ENCODE results near the gene CDH2. TPM values are rescaled to one million over a fixed set of nuclear protein-coding genes. Genes with fewer than 3 reads are reported as not detected.

CDH2 gene
- total RNA-seq, 1 experiment from 2014 or later = 36.2 TPM

DNA sequence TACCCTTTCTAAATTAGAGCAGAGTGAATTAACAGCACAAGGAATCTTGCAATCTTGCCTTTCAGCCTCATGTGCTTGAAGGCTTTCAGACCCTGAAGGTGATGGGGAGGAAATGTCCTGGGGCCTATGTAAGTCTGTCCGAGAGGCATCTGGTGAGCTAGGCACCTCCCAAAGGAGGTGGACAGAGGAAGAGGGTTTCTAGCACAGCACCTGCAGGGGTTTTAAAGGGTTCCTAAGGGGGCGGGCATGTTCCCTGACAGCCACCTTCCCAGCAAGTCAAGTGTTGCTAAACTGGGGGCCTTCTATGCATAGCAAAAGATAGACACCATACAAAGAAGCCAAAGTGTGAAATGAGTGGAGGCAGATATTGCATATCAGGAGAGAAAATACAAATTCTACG, 88.5 kb downstream of the CDH2 start:
- Histone ChIP-seq H3K4me1 (ENCODE audit: insufficient read depth, low read length) (peaks cover 10% of the 10 kb centered on the region), H3K14ac (ENCODE audit: insufficient read depth, low read length) (no peak overlapping the region)
- peaks cover 38 to 41% of the 10 kb centered on the region in 2 experiments for H3K4me1 Mint-ChIP-seq

More for the DNA sequence above, 88.5 kb downstream of the CDH2 start:
- Histone ChIP-seq H3K23ac (ENCODE audit: insufficient read length, low read depth, low read length) (no peak overlapping the region), H3K27me3 (ENCODE audit: insufficient read depth, low read length) (peaks cover 7% of the 10 kb centered on the region; the same call in 1 of the 2 replicates), H3K79me1 (ENCODE audit: insufficient read depth, low read depth, low read length, poor library complexity, severe bottlenecking) (no peaks in the 10 kb centered on the region), H3K79me2 (ENCODE audit: insufficient read depth, low read length) (no peaks in the 10 kb centered on the region), H4K8ac (replicated peaks; ENCODE audit: insufficient read length, low read depth, low read length) (no peak overlapping the region), H2BK20ac (ENCODE audit: low read depth, low read length, poor library complexity, severe bottlenecking) (no peak overlapping the region), H4K20me1 (ENCODE audit: control insufficient read depth, insufficient read depth, insufficient read length) (no peaks in the 10 kb centered on the region), H2BK15ac (ENCODE audit: low read depth, low read length) (no peak overlapping the region), H3K56ac (ENCODE audit: insufficient read length, low read depth, low read length) (no peak overlapping the region), H2BK120ac (ENCODE audit: low read depth, low read length, poor library complexity, severe bottlenecking) (no peak overlapping the region), H3K27ac (ENCODE audit: insufficient read length, low read depth, low read length) (no peak overlapping the region), H2BK5ac (ENCODE audit: insufficient read length, low read length) (no peak overlapping the region), H3T11ph (ENCODE audit: low read length) (no peak overlapping the region), H3K9ac (ENCODE audit: extremely low read depth, insufficient read length, low read length) (no peak overlapping the region), H4K91ac (ENCODE audit: insufficient read length, low read depth, low read length) (no peak overlapping the region), H2AK5ac (ENCODE audit: insufficient read length, low read length) (no peak overlapping the region), H2AFZ (ENCODE audit: low read length) (no peak overlapping the region), H3K9me3 (ENCODE audit: control insufficient read depth, low read depth, low read length) (no peaks in the 10 kb centered on the region), H3K4ac (ENCODE audit: low read depth, low read length) (no peak overlapping the region), H2BK12ac (ENCODE audit: insufficient read length, low read depth, low read length) (no peak overlapping the region), H3K23me2 (ENCODE audit: insufficient read length, low read depth, low read length, poor library complexity, severe bottlenecking) (no peaks in the 10 kb centered on the region), H3K18ac (ENCODE audit: insufficient read length, low read depth, low read length) (no peak overlapping the region), H4K5ac (ENCODE audit: insufficient read length, low read depth, low read length) (no peak overlapping the region), H3K4me2 (ENCODE audit: insufficient read depth, insufficient read length, low read length) (no peak overlapping the region)
- no peaks in the 10 kb centered on the region for H3K9me3 Mint-ChIP-seq
- H3K36me3 Mint-ChIP-seq (ENCODE audit: insufficient read depth in 1 of 3, low read depth in 3 of 3) = no peaks in the 10 kb centered on the region
- no peak overlapping the region for H3K27ac Mint-ChIP-seq
- no peak overlapping the region; a peak in 1 of 5 replicates for H3K4me3 Mint-ChIP-seq
- peak; percentile 71 for DNase-seq
- TF ChIP-seq, protein P1, sequence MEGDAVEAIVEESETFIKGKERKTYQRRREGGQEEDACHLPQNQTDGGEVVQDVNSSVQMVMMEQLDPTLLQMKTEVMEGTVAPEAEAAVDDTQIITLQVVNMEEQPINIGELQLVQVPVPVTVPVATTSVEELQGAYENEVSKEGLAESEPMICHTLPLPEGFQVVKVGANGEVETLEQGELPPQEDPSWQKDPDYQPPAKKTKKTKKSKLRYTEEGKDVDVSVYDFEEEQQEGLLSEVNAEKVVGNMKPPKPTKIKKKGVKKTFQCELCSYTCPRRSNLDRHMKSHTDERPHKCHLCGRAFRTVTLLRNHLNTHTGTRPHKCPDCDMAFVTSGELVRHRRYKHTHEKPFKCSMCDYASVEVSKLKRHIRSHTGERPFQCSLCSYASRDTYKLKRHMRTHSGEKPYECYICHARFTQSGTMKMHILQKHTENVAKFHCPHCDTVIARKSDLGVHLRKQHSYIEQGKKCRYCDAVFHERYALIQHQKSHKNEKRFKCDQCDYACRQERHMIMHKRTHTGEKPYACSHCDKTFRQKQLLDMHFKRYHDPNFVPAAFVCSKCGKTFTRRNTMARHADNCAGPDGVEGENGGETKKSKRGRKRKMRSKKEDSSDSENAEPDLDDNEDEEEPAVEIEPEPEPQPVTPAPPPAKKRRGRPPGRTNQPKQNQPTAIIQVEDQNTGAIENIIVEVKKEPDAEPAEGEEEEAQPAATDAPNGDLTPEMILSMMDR (conservative IDR thresholded peaks at IDR 0.05) = no peak
- peaks cover 55% of the 10 kb centered on the region for H3K27me3 Mint-ChIP-seq (ENCODE audit: low read depth)
- no CpG with 5 or more reads among the region's 3 CpGs for WGBS (ENCODE audit: extremely low coverage, insufficient read length, low lambda C conversion rate)
